Naive thymus-derived CD4-positive, alpha-beta T cell (primary cell): ENCODE measurements around the gene RPRD1B. TPM values are rescaled to one million over a fixed set of nuclear protein-coding genes. Genes with fewer than 3 reads are reported as not detected.

Experiments
- ATAC-seq: fragments of 150-1000 bp; cut with Tn5 transposase; 2 replicates; pipeline ENCODE4 v1.10.0; 2021; ENCODE audit warnings: mild to moderate bottlenecking, moderate library complexity
- CTCF ChIA-PET: fragments of 350-600 bp; sonication (Branson Sonifier 250); formaldehyde crosslinking; loops from one replicate; lab custom pipeline; 2021; ENCODE audit warnings: antibody characterized with exemption; lab: Charles Lee
- POLR2A ChIA-PET: fragments of 350-600 bp; sonication (Branson Sonifier 250); formaldehyde crosslinking; loops from one replicate; lab custom pipeline; 2021; ENCODE audit warnings: antibody characterized with exemption, inconsistent platforms; lab: Charles Lee
- DNase-seq, 9 donors: peaks; one replicate each; pipeline versions ENCODE4 v3.0.0 to v3.0.0-alpha.2; 2020 to 2022; ENCODE audit warnings: mixed read lengths in 1 of 9
- H3K27ac ChIP-seq: one replicate; pipeline ENCODE4 v1.7.0; 2013; ENCODE audit warnings: mild to moderate bottlenecking, low read depth, low read length, moderate library complexity
- H3K27me3 ChIP-seq, 2 donors: one replicate each; pipeline ENCODE4 v1.7.0; 2013; ENCODE audit warnings: low read length in 2 of 2, mild to moderate bottlenecking in 2 of 2, moderate library complexity in 2 of 2; ENCODE audit not compliant: control insufficient read depth in 2 of 2, insufficient read depth in 2 of 2
- H3K36me3 ChIP-seq, 3 experiments: 1 replicate in 2 of 3; 2 replicates in 1 of 3; pipeline ENCODE4 v1.7.0; 2013; ENCODE audit warnings: low read length in 3 of 3, mild to moderate bottlenecking in 3 of 3, moderate library complexity in 1 of 3; ENCODE audit not compliant: insufficient read depth in 3 of 3, control insufficient read depth in 2 of 3
- H3K4me1 ChIP-seq, 2 donors: one replicate each; pipeline ENCODE4 v1.7.0; 2013; ENCODE audit warnings: low read length in 2 of 2, mild to moderate bottlenecking in 2 of 2, moderate library complexity in 1 of 2; ENCODE audit not compliant: control insufficient read depth in 2 of 2, insufficient read depth in 2 of 2
- H3K4me3 ChIP-seq: 2 replicates; pipeline ENCODE4 v1.7.0; 2013; ENCODE audit warnings: mild to moderate bottlenecking, low read length
- H3K9me3 ChIP-seq, 3 experiments: 1 replicate in 2 of 3; 2 replicates in 1 of 3; pipeline ENCODE4 v1.7.0; 2013; ENCODE audit warnings: low read length in 3 of 3; ENCODE audit not compliant: control insufficient read depth in 2 of 3
- H3K27ac Mint-ChIP-seq, 9 donors: one replicate each; pipeline ENCODE4 v1.8.0; 2020 to 2022; ENCODE audit warnings: mixed read lengths in 9 of 9, mild to moderate bottlenecking in 8 of 9, moderate library complexity in 5 of 9, inconsistent platforms in 2 of 9
- H3K27me3 Mint-ChIP-seq, 5 donors: one replicate each; pipeline ENCODE4 v1.8.0; 2021 to 2022; ENCODE audit warnings: mixed read lengths in 5 of 5, mild to moderate bottlenecking in 1 of 5
- H3K36me3 Mint-ChIP-seq, 5 donors: one replicate each; pipeline ENCODE4 v1.8.0; 2020 to 2022; ENCODE audit warnings: mixed read lengths in 5 of 5, mild to moderate bottlenecking in 3 of 5, inconsistent platforms in 1 of 5
- H3K4me1 Mint-ChIP-seq, 7 donors: one replicate each; pipeline ENCODE4 v1.8.0; 2020 to 2022; ENCODE audit warnings: mixed read lengths in 7 of 7, mild to moderate bottlenecking in 3 of 7, inconsistent platforms in 1 of 7
- H3K4me3 Mint-ChIP-seq, 10 donors: one replicate each; pipeline ENCODE4 v1.8.0; 2020 to 2022; ENCODE audit warnings: mild to moderate bottlenecking in 10 of 10, mixed read lengths in 10 of 10, moderate library complexity in 6 of 10, inconsistent platforms in 2 of 10
- H3K9me3 Mint-ChIP-seq, 11 donors: one replicate each; pipeline ENCODE4 v1.8.0; 2020 to 2022; ENCODE audit warnings: mixed read lengths in 11 of 11, mild to moderate bottlenecking in 4 of 11, inconsistent platforms in 1 of 11, moderate library complexity in 1 of 11
- intact Hi-C, 2 donors: fragments of 100-400 bp; cut with micrococcal nuclease; formaldehyde crosslinking; loops; one replicate each; pipeline ENCODE4 v1.15.1; 2023
- polyA plus RNA-seq, 2 donors: library from polyadenylated mRNA; unstranded; fragments of 300-500 nt; fragmentation: Illumina TruSeq; gene quantifications; one replicate each; pipeline ENCODE4 v1.2.3, GENCODE V29; 2021
- total RNA-seq, 6 experiments: library from RNA in 5 of 6; stranded (reverse) in 5 of 6; gene quantifications; 1 replicate in 5 of 6; 2 replicates in 1 of 6; pipeline ENCODE4 v1.2.3 and lab custom pipeline; 2021 to 2026

The RPRD1B gene
- total and polyA plus RNA-seq, 7 experiments from 2014 or later, result 3.4 to 49.1 (median 45.3) TPM

- Mint-ChIP-seq H3K4me3 (peak overlapping the region; percentile 92 to 99 (median 96)), H3K27me3 (peaks cover 0 to 4% (median 0%) of the 10 kb centered on the region in 5 donors), H3K9me3 (no peaks in the 10 kb centered on the region), H3K27ac (peak overlapping the region; percentile 91 to 100 (median 99)), H3K4me1 (peaks cover 57 to 90% (median 77%) of the 10 kb centered on the region in 7 donors), H3K36me3 (peaks cover 0 to 28% (median 4%) of the 10 kb centered on the region in 5 donors)
- Histone ChIP-seq H3K27ac (peak overlapping the region; percentile 93), H3K4me1 (peaks cover 35 to 41% of the 10 kb centered on the region in 2 donors), H3K27me3 (no peaks in the 10 kb centered on the region), H3K36me3 (peaks cover 0 to 7% (median 0%) of the 10 kb centered on the region in 3 experiments), H3K9me3 (no peaks in the 10 kb centered on the region), H3K4me3 (peak overlapping the region; percentile 94)
- peak; percentile 63 for ATAC-seq
- intact Hi-C loops, result loop anchor here (1.0 to 5.0 kb wide), 6 partner anchors 25 to 743 kb away; partner anchors contain the start of genes CTNNBL1 (in 2 of the 2), SNHG17 (in 2 of the 2) and MANBAL (in 1 of the 2)
- POLR2A ChIA-PET, result interaction anchor here (0.6 to 2.4 kb wide), 6 partner anchors 11 to 930 kb away, joined by 3 to 5 read pairs (median 4); partner anchors contain the start of genes DHX35, RALGAPB and SNHG17
- CTCF ChIA-PET, result interaction anchor here (0.6 to 0.7 kb wide), 2 partner anchors 17 to 704 kb away, joined by 3 to 4 read pairs; no protein-coding TSS in a partner anchor
- no peak for DNase-seq
Observed at GRCh38 chr20:38032585-38033329, 789 bp upstream of the RPRD1B start.

DNA sequence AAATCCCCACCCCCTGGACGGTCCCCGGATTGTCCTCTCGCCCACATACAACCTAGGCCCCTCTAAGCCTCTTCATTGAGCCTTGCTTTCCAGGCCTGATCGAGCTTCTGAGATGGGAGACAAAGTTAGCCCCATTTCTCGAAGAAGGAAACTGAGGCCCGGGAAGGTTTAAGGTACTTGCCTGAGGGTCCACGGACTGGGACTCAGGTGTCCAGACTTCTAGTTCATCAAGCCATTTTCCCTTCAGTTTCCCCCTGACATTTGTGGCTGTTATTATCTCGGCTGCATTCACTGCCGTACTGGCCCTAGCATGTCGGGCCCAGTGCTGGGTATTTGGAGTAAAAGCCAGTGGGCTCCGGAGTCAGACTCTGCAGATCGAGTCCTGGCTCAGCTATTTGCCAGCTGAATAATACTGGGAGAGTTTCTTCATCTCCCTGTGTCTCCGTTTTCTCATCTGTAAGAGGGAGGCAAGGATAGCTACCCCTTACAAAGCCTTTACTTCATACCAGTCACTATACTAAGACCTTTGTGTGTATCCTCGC is 633 bp downstream of the RPRD1B start:
- Mint-ChIP-seq H3K27me3 (peaks cover 0 to 4% (median 0%) of the 10 kb centered on the region in 5 donors), H3K27ac (peak overlapping the region; percentile 91 to 100 (median 99)), H3K36me3 (peaks cover 0 to 25% (median 3%) of the 10 kb centered on the region in 5 donors), H3K4me3 (peak overlapping the region; percentile 92 to 99 (median 96)), H3K4me1 (peaks cover 49 to 85% (median 72%) of the 10 kb centered on the region in 7 donors), H3K9me3 (no peaks in the 10 kb centered on the region)
- POLR2A ChIA-PET, result interaction anchor here (1.1 to 2.4 kb wide), 5 partner anchors 9 to 928 kb away, joined by 3 to 5 read pairs (median 3); partner anchors contain the start of gene DHX35
- H3K9me3 ChIP-seq, result no peaks in the 10 kb centered on the region
- CTCF ChIA-PET, result interaction anchor here (1.5 kb wide), 1 partner anchor 23 kb away, joined by 6 read pairs; no protein-coding TSS in a partner anchor
- H3K36me3 ChIP-seq, result peaks cover 0 to 7% (median 0%) of the 10 kb centered on the region in 3 experiments
- H3K4me3 ChIP-seq, result peak overlapping the region; percentile 94
- ATAC-seq, result no peak
- peak overlapping the region; percentile 93 for H3K27ac ChIP-seq
- intact Hi-C loops, result loop anchor here (5.0 kb wide), 2 partner anchors 342 to 413 kb away; partner anchors contain the start of gene CTNNBL1 (in 1 of the 2)
- no peaks in the 10 kb centered on the region for H3K27me3 ChIP-seq
- DNase-seq, result peak in 1 of 9 donors; percentile 4
- peaks cover 35 to 41% of the 10 kb centered on the region in 2 donors for H3K4me1 ChIP-seq

GRCh38 chr20:38034961-38035360 is 1.4 kb downstream of the RPRD1B start:
- peaks cover 41 to 78% (median 67%) of the 10 kb centered on the region in 7 donors for H3K4me1 Mint-ChIP-seq
- Histone ChIP-seq H3K27me3 (no peaks in the 10 kb centered on the region), H3K27ac (peak overlapping the region; percentile 93), H3K9me3 (no peaks in the 10 kb centered on the region), H3K36me3 (peaks cover 0 to 7% (median 0%) of the 10 kb centered on the region in 3 experiments), H3K4me3 (peak overlapping the region; percentile 94), H3K4me1 (peaks cover 35 to 41% of the 10 kb centered on the region in 2 donors)
- peaks cover 0 to 4% (median 0%) of the 10 kb centered on the region in 5 donors for H3K27me3 Mint-ChIP-seq
- no peak for DNase-seq
- intact Hi-C loops, result loop anchor here (5.0 kb wide), 2 partner anchors 343 to 412 kb away; partner anchors contain the start of gene CTNNBL1 (in 1 of the 2)
- no peaks in the 10 kb centered on the region for H3K9me3 Mint-ChIP-seq
- peak overlapping the region; percentile 92 to 99 (median 96) for H3K4me3 Mint-ChIP-seq
- H3K27ac Mint-ChIP-seq, result peak overlapping the region; percentile 91 to 100 (median 99)
- ChIA-PET CTCF (interaction anchor here (1.5 kb wide), 1 partner anchor 23 kb away, joined by 6 read pairs; no protein-coding TSS in a partner anchor), POLR2A (interaction anchor here (1.3 to 2.4 kb wide), 2 partner anchors 8 to 9 kb away, joined by 3 to 5 read pairs; no protein-coding TSS in a partner anchor)
- H3K36me3 Mint-ChIP-seq, result peaks cover 0 to 22% (median 0%) of the 10 kb centered on the region in 5 donors
- ATAC-seq, result no peak

DNA sequence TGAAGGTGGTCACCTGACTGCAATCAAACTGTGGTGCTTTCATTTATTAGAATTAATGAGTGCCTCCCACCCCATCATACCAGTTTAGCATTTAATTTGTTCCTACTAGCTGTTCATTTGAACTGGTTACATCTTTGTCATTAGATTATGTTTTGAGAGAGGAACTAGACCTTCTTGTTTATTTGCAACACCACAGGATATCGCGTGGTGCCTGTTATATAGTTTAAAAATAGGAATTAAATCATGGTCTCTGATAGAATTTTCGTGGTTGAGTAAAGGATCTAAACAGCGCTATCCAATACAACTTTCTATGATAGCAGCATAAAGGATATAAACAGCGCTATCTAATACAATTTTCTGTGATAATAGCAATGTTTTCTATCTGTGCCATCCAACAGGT is 2.8 kb downstream of the RPRD1B start:
- Histone ChIP-seq H3K4me1 (peaks cover 33 to 35% of the 10 kb centered on the region in 2 donors), H3K27me3 (no peaks in the 10 kb centered on the region), H3K9me3 (no peaks in the 10 kb centered on the region), H3K4me3 (no peak overlapping the region), H3K27ac (no peak overlapping the region), H3K36me3 (peaks cover 0 to 9% (median 1%) of the 10 kb centered on the region in 3 experiments)
- H3K27me3 Mint-ChIP-seq, result peaks cover 0 to 4% (median 0%) of the 10 kb centered on the region in 5 donors
- H3K4me1 Mint-ChIP-seq, result peaks cover 37 to 76% (median 69%) of the 10 kb centered on the region in 7 donors
- no peak for DNase-seq
- peak overlapping the region in 1 of 9 donors; percentile 46 for H3K27ac Mint-ChIP-seq
- peak overlapping the region; percentile 9 to 95 (median 55) for H3K4me3 Mint-ChIP-seq
- ChIA-PET CTCF (interaction anchor here (1.5 kb wide), 1 partner anchor 21 kb away, joined by 6 read pairs; no protein-coding TSS in a partner anchor), POLR2A (no interaction called here)
- H3K36me3 Mint-ChIP-seq, result peaks cover 0 to 19% (median under 1%) of the 10 kb centered on the region in 5 donors
- no peak for ATAC-seq
- intact Hi-C loops, result no loop called here
- H3K9me3 Mint-ChIP-seq, result no peaks in the 10 kb centered on the region

GRCh38 chr20:38040276-38040675 is 6.7 kb downstream of the RPRD1B start:
- Mint-ChIP-seq H3K36me3 (peaks cover 7 to 42% (median 19%) of the 10 kb centered on the region in 5 donors), H3K27ac (no peak overlapping the region), H3K27me3 (no peaks in the 10 kb centered on the region), H3K9me3 (no peaks in the 10 kb centered on the region), H3K4me3 (peak overlapping the region in 2 of 10 donors; percentile 6 to 41), H3K4me1 (peaks cover 26 to 71% (median 58%) of the 10 kb centered on the region in 7 donors)
- H3K4me1 ChIP-seq, result peaks cover 12 to 13% of the 10 kb centered on the region in 2 donors
- intact Hi-C loops, result no loop called here
- no peak overlapping the region for H3K27ac ChIP-seq
- CTCF ChIA-PET, result no interaction called here
- no peaks in the 10 kb centered on the region for H3K27me3 ChIP-seq
- H3K36me3 ChIP-seq, result peaks cover 3 to 34% (median 15%) of the 10 kb centered on the region in 3 experiments
- POLR2A ChIA-PET, result interaction anchor here (0.6 to 1.2 kb wide), 2 partner anchors 17 to 30 kb away, joined by 3 read pairs; no protein-coding TSS in a partner anchor
- DNase-seq (no peak), ATAC-seq (no peak)
- no peaks in the 10 kb centered on the region for H3K9me3 ChIP-seq
- H3K4me3 ChIP-seq, result no peak overlapping the region
